GM23338 (cell line): Measurements from ENCODE around the gene PCDHGA9.
A peak's percentile ranks its signal among the peaks of the same experiment; 100 is the strongest.

ENCODE experiments used
- CREB1 ChIP-seq: fragments of 250-450 bp; sonication (Bioruptor Pico); IDR thresholded peaks from 2 replicates; pipeline ENCODE4 v1.5.0; 2020; ENCODE audit warnings: low read depth, mild to moderate bottlenecking, moderate library complexity
- CTCF ChIP-seq, 2 experiments: fragments of 200-600 bp in 1 of 2; sonication (generic) in 1 of 2; conservative IDR thresholded peaks; 2 replicates each; pipeline versions ENCODE4 v1.5.1 to v1.6.1; 2016 to 2017; ENCODE audit warnings: antibody characterized with exemption in 2 of 2, low read depth in 2 of 2, mild to moderate bottlenecking in 2 of 2, moderate library complexity in 1 of 2
- EZH2 ChIP-seq: fragments of 200-600 bp; sonication (generic); IDR thresholded peaks from one replicate; pipeline ENCODE4 v1.8.0; 2017; ENCODE audit warnings: antibody characterized with exemption, mild to moderate bottlenecking, low read depth; ENCODE audit not compliant: unreplicated experiment
- EZH2phosphoT487 ChIP-seq: fragments of 200-600 bp; sonication (generic); IDR thresholded peaks from one replicate; pipeline ENCODE4 v1.8.1; 2018; ENCODE audit warnings: antibody characterized with exemption; ENCODE audit not compliant: unreplicated experiment
- POLR2AphosphoS5 ChIP-seq: IDR thresholded peaks from 2 replicates; pipeline ENCODE4 v1.6.1; 2016; ENCODE audit warnings: antibody characterized with exemption, low read depth
- TF ChIP-seq, protein P1 (sequence below): IDR thresholded peaks from one replicate; pipeline ENCODE4 v1.6.1; 2018; ENCODE audit warnings: antibody characterized with exemption; ENCODE audit not compliant: unreplicated experiment

GRCh38 chr5:141430332-141431113 lies 27.9 kb downstream of the PCDHGA9 start, which contains the start of gene PCDHGA12:
- TF ChIP-seq, protein P1, sequence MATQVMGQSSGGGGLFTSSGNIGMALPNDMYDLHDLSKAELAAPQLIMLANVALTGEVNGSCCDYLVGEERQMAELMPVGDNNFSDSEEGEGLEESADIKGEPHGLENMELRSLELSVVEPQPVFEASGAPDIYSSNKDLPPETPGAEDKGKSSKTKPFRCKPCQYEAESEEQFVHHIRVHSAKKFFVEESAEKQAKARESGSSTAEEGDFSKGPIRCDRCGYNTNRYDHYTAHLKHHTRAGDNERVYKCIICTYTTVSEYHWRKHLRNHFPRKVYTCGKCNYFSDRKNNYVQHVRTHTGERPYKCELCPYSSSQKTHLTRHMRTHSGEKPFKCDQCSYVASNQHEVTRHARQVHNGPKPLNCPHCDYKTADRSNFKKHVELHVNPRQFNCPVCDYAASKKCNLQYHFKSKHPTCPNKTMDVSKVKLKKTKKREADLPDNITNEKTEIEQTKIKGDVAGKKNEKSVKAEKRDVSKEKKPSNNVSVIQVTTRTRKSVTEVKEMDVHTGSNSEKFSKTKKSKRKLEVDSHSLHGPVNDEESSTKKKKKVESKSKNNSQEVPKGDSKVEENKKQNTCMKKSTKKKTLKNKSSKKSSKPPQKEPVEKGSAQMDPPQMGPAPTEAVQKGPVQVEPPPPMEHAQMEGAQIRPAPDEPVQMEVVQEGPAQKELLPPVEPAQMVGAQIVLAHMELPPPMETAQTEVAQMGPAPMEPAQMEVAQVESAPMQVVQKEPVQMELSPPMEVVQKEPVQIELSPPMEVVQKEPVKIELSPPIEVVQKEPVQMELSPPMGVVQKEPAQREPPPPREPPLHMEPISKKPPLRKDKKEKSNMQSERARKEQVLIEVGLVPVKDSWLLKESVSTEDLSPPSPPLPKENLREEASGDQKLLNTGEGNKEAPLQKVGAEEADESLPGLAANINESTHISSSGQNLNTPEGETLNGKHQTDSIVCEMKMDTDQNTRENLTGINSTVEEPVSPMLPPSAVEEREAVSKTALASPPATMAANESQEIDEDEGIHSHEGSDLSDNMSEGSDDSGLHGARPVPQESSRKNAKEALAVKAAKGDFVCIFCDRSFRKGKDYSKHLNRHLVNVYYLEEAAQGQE, result no peak
- TF ChIP-seq CTCF (conservative IDR thresholded peaks at IDR 0.05; ENCODE audit: low read depth in 2 of 2), result peak; percentile 34 to 44; a peak in 3 of 4 replicates
- TF ChIP-seq POLR2AphosphoS5, result no peak
- TF ChIP-seq EZH2, result no peak
- no peak for TF ChIP-seq EZH2phosphoT487
- no peak for TF ChIP-seq CREB1
